M059J (cell line): Measurements from ENCODE around the gene MAB21L4. TPM values are rescaled to one million over a fixed set of nuclear protein-coding genes. Genes with fewer than 3 reads are reported as not detected.
A peak's percentile ranks its signal among the peaks of the same experiment; 100 is the strongest.

ENCODE experiments used
- DNase-seq: peaks from one replicate; pipeline ENCODE4 v3.0.0-alpha.2; 2012; ENCODE audit warnings: low read depth
- total RNA-seq: library from RNA; depleted of rRNA; stranded (reverse); fragments of >200 nt; shearing (Covaris generic); gene quantifications from 2 replicates; pipeline ENCODE4 v1.2.3, GENCODE V29; 2014

The MAB21L4 gene
- total RNA-seq, 1 experiment from 2014 or later: not detected

- DNase-seq: peak; percentile 35
These were observed 17.2 kb upstream of the MAB21L4 start for GRCh38 chr2:240912878-240913809.

- DNase-seq: peak; percentile 72
These were observed 15.8 kb upstream of the MAB21L4 start for GRCh38 chr2:240911641-240912265.

GRCh38 chr2:240909216-240909974 lies 13.4 kb upstream of the MAB21L4 start:
- no peak for DNase-seq

- no peak for DNase-seq
These were observed 11.1 kb upstream of the MAB21L4 start for GRCh38 chr2:240906911-240907590.

- no peak for DNase-seq
These were observed 10.4 kb upstream of the MAB21L4 start, which contains the start of gene CROCC2 for GRCh38 chr2:240906141-240906910. TSS of gene CROCC2 (plus strand) at chr2:240906336. CDS start at chr2:240906514, 178 bp downstream.

GRCh38 chr2:240905176-240905781 lies 9.3 kb upstream of the MAB21L4 start:
- DNase-seq: no peak

GRCh38 chr2:240904216-240905175 lies 8.5 kb upstream of the MAB21L4 start:
- DNase-seq: no peak

GRCh38 chr2:240903191-240904060 lies 7.5 kb upstream of the MAB21L4 start:
- no peak for DNase-seq

- no peak for DNase-seq
These were observed 6.7 kb upstream of the MAB21L4 start for GRCh38 chr2:240902615-240903041.

GRCh38 chr2:240901986-240902614 lies 6.1 kb upstream of the MAB21L4 start:
- DNase-seq: no peak

GRCh38 chr2:240900141-240900860 lies 4.3 kb upstream of the MAB21L4 start:
- DNase-seq: no peak

- no peak for DNase-seq
These were observed 3.5 kb upstream of the MAB21L4 start for GRCh38 chr2:240899468-240899865.

GRCh38 chr2:240898731-240899467 lies 2.9 kb upstream of the MAB21L4 start:
- no peak for DNase-seq

- DNase-seq: no peak
These were observed 2.3 kb upstream of the MAB21L4 start for GRCh38 chr2:240898108-240898730.

- DNase-seq: no peak
These were observed 1.1 kb upstream of the MAB21L4 start for GRCh38 chr2:240896871-240897692.
